H9 (cell line): ENCODE results near the gene ANKRD11. TPM values are rescaled to one million over a fixed set of nuclear protein-coding genes. Genes with fewer than 3 reads are reported as not detected.

Experiments
- DNase-seq: peaks from one replicate; pipeline ENCODE4 v3.0.0-alpha.2; 2017
- H2AFZ ChIP-seq: one replicate; pipeline ENCODE4 v1.6.1; 2013; ENCODE audit warnings: mild to moderate bottlenecking, low read length, control low read depth, moderate library complexity
- H2AK5ac ChIP-seq: 2 replicates; pipeline ENCODE4 v1.6.1; 2013; ENCODE audit warnings: low read length, control low read depth, mixed read lengths; ENCODE audit not compliant: insufficient read length
- H2BK120ac ChIP-seq: one replicate; pipeline ENCODE4 v1.6.1; 2013; ENCODE audit warnings: low read depth, mild to moderate bottlenecking, low read length, control low read depth, inconsistent platforms; ENCODE audit not compliant: poor library complexity, severe bottlenecking
- H2BK12ac ChIP-seq: 2 replicates; pipeline ENCODE4 v1.6.1; 2013; ENCODE audit warnings: low read length, control low read depth, mixed read lengths, low read depth; ENCODE audit not compliant: insufficient read length
- H2BK15ac ChIP-seq: 2 replicates; pipeline ENCODE4 v1.6.1; 2013; ENCODE audit warnings: low read depth, low read length, control low read depth
- H2BK20ac ChIP-seq: one replicate; pipeline ENCODE4 v1.6.1; 2013; ENCODE audit warnings: low read depth, mild to moderate bottlenecking, low read length, control low read depth, inconsistent platforms; ENCODE audit not compliant: poor library complexity, severe bottlenecking
- H2BK5ac ChIP-seq: 2 replicates; pipeline ENCODE4 v1.6.1; 2013; ENCODE audit warnings: low read length, control low read depth, mixed read lengths; ENCODE audit not compliant: insufficient read length
- H3K14ac ChIP-seq: 2 replicates; pipeline ENCODE4 v1.6.1; 2013; ENCODE audit warnings: low read length, control low read depth; ENCODE audit not compliant: insufficient read depth
- H3K18ac ChIP-seq: 2 replicates; pipeline ENCODE4 v1.6.1; 2013; ENCODE audit warnings: low read depth, mild to moderate bottlenecking, mixed read lengths, low read length, control low read depth; ENCODE audit not compliant: insufficient read length
- H3K23ac ChIP-seq: 2 replicates; pipeline ENCODE4 v1.6.1; 2013; ENCODE audit warnings: low read length, control low read depth, mixed read lengths, low read depth; ENCODE audit not compliant: insufficient read length
- H3K23me2 ChIP-seq: 2 replicates; pipeline ENCODE4 v1.6.1; 2013; ENCODE audit warnings: low read depth, mild to moderate bottlenecking, mixed read lengths, low read length, control low read depth; ENCODE audit not compliant: insufficient read length, poor library complexity, severe bottlenecking
- H3K27ac ChIP-seq: 2 replicates; pipeline ENCODE4 v1.5.1; 2013; ENCODE audit warnings: low read length, control low read depth, mixed read lengths, low read depth; ENCODE audit not compliant: insufficient read length
- H3K27me3 ChIP-seq: 2 replicates; pipeline ENCODE4 v1.6.1; 2013; ENCODE audit warnings: low read length, control low read depth, inconsistent platforms; ENCODE audit not compliant: insufficient read depth
- H3K4ac ChIP-seq: 2 replicates; pipeline ENCODE4 v1.6.1; 2013; ENCODE audit warnings: low read depth, mild to moderate bottlenecking, control low read depth, inconsistent platforms, low read length, moderate library complexity
- H3K4me1 ChIP-seq: 2 replicates; pipeline ENCODE4 v1.6.1; 2013; ENCODE audit warnings: low read length, control low read depth, inconsistent platforms; ENCODE audit not compliant: insufficient read depth
- H3K4me2 ChIP-seq: 2 replicates; pipeline ENCODE4 v1.6.1; 2013; ENCODE audit warnings: low read length, control low read depth, mixed read lengths; ENCODE audit not compliant: insufficient read length, insufficient read depth
- H3K56ac ChIP-seq: 2 replicates; pipeline ENCODE4 v1.6.1; 2013; ENCODE audit warnings: low read depth, mild to moderate bottlenecking, mixed read lengths, low read length, control low read depth; ENCODE audit not compliant: insufficient read length
- H3K79me1 ChIP-seq: 2 replicates; pipeline ENCODE4 v1.6.1; 2013; ENCODE audit warnings: low read depth, mild to moderate bottlenecking, moderate library complexity, low read length, control low read depth, inconsistent platforms; ENCODE audit not compliant: insufficient read depth, poor library complexity, severe bottlenecking
- H3K79me2 ChIP-seq: 2 replicates; pipeline ENCODE4 v1.6.1; 2013; ENCODE audit warnings: low read length, control low read depth, inconsistent platforms; ENCODE audit not compliant: insufficient read depth
- H3K9ac ChIP-seq: 2 replicates; pipeline ENCODE4 v1.6.1; 2013; ENCODE audit warnings: low read length, control low read depth, mixed read lengths; ENCODE audit not compliant: insufficient read length; ENCODE audit errors: extremely low read depth
- H3K9me3 ChIP-seq: one replicate; pipeline ENCODE4 v1.6.1; 2013; ENCODE audit warnings: low read depth, low read length, inconsistent platforms; ENCODE audit not compliant: control insufficient read depth
- H3T11ph ChIP-seq: one replicate; pipeline ENCODE4 v1.6.1; 2013; ENCODE audit warnings: mild to moderate bottlenecking, low read length, control low read depth, inconsistent platforms
- H4K20me1 ChIP-seq: one replicate; pipeline ENCODE4 v1.6.1; 2013; ENCODE audit not compliant: control insufficient read depth, insufficient read length, insufficient read depth
- H4K5ac ChIP-seq: 2 replicates; pipeline ENCODE4 v1.6.1; 2013; ENCODE audit warnings: low read depth, mild to moderate bottlenecking, mixed read lengths, low read length, control low read depth; ENCODE audit not compliant: insufficient read length
- H4K8ac ChIP-seq: replicated peaks from 2 replicates; pipeline ENCODE4 v1.6.1; 2013; ENCODE audit warnings: low read length, control low read depth, mixed read lengths, low read depth; ENCODE audit not compliant: insufficient read length
- H4K91ac ChIP-seq: 2 replicates; pipeline ENCODE4 v1.6.1; 2013; ENCODE audit warnings: low read depth, mild to moderate bottlenecking, moderate library complexity, mixed read lengths, low read length, control low read depth; ENCODE audit not compliant: insufficient read length
- H3K27ac Mint-ChIP-seq, 3 experiments: 2 replicates in 2 of 3; 3 replicates in 1 of 3; pipeline ENCODE4 v1.8.0; 2020 to 2021; ENCODE audit warnings: mixed read lengths in 3 of 3, mild to moderate bottlenecking in 1 of 3, moderate library complexity in 1 of 3
- H3K27me3 Mint-ChIP-seq: 2 replicates; pipeline ENCODE4 v1.8.0; 2021; ENCODE audit warnings: low read depth, mild to moderate bottlenecking, moderate library complexity, mixed read lengths
- H3K36me3 Mint-ChIP-seq, 3 experiments: 2 replicates in 2 of 3; 3 replicates in 1 of 3; pipeline ENCODE4 v1.8.0; 2020 to 2021; ENCODE audit warnings: low read depth in 3 of 3, mixed read lengths in 3 of 3; ENCODE audit not compliant: insufficient read depth in 1 of 3
- H3K4me1 Mint-ChIP-seq, 2 experiments: 2 replicates each; pipeline ENCODE4 v1.8.0; 2020; ENCODE audit warnings: mixed read lengths in 2 of 2
- H3K4me3 Mint-ChIP-seq, 2 experiments: 2 replicates in 1 of 2; 3 replicates in 1 of 2; pipeline ENCODE4 v1.8.0; 2020 to 2021; ENCODE audit warnings: mild to moderate bottlenecking in 2 of 2, mixed read lengths in 2 of 2, moderate library complexity in 1 of 2
- H3K9me3 Mint-ChIP-seq, 2 experiments: 2 replicates in 1 of 2; 3 replicates in 1 of 2; pipeline ENCODE4 v1.8.0; 2020; ENCODE audit warnings: mild to moderate bottlenecking in 2 of 2, mixed read lengths in 2 of 2, moderate library complexity in 1 of 2
- WGBS: extraction: QIAGEN DNeasy Blood & Tissue Kit; methylation state at CpG from one replicate; pipeline ENCODE4 v1.1.7; 2013; ENCODE audit warnings: missing lambda C conversion rate, low lambda C conversion rate, mixed read lengths; ENCODE audit not compliant: insufficient read length; ENCODE audit errors: extremely low coverage; 5-methylcytosine and 5-hydroxymethylcytosine counted together
- total RNA-seq: library from RNA; stranded (reverse); gene quantifications from 2 replicates; pipeline ENCODE4 v1.2.1, GENCODE V29; 2021
- TF ChIP-seq, protein P1 (sequence below): fragments of 200-600 bp; sonication (generic); conservative IDR thresholded peaks from 3 replicates; pipeline ENCODE4 v1.8.0; 2021; ENCODE audit warnings: antibody characterized with exemption, mild to moderate bottlenecking

Gene ANKRD11
- total RNA-seq, 1 experiment from 2014 or later = 181 TPM

DNA sequence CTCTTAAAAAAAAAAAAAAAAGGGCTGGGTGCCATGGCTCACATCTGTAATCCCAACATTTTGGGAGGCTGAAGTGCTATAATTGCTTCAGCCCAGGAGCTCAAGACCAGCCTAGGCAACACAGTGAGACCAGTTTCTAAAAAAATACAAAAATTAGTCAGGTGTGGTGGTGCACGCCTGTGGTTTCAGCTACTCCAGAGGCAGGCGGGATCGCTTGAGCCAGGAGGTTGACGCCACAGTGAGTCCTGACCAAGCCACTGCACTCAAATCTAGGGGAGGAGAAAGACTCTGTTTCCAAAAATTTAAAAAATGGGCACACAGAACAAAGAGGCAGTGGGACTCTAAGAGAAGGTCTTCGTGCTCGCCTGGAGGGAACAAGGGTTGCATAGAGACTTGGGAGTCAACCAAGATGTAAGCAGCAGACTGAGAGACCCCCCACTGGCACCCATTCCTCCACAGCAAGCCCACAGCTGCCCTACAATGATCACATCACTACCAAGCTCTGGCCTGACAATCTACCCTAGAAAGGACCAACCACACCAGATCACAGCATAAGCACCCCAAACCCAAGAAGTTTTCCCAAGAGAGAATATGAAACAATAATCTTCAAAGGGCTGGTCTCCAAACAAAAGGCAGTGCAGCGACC is 121.6 kb downstream of the ANKRD11 start:
- Histone ChIP-seq H3K9ac (no peak overlapping the region), H3K4me2 (no peak overlapping the region), H2AK5ac (no peak overlapping the region), H2AFZ (no peak overlapping the region), H2BK20ac (no peak overlapping the region), H2BK120ac (no peak overlapping the region), H3K18ac (no peak overlapping the region), H3K56ac (no peak overlapping the region), H3K27ac (no peak overlapping the region), H2BK5ac (no peak overlapping the region), H3T11ph (no peak overlapping the region), H3K27me3 (no peaks in the 10 kb centered on the region), H3K23me2 (no peaks in the 10 kb centered on the region), H4K8ac (no peak overlapping the region), H3K79me1 (peaks cover 10% of the 10 kb centered on the region), H3K9me3 (no peaks in the 10 kb centered on the region), H4K20me1 (peaks cover 4% of the 10 kb centered on the region), H4K91ac (no peak overlapping the region), H2BK15ac (no peak overlapping the region), H3K79me2 (peaks cover 94% of the 10 kb centered on the region; the same call in 1 of the 2 replicates), H4K5ac (no peak overlapping the region), H3K14ac (no peak overlapping the region), H3K23ac (no peak overlapping the region), H3K4me1 (peaks cover 1% of the 10 kb centered on the region; the same call in 1 of the 2 replicates), H3K4ac (no peak overlapping the region), H2BK12ac (no peak overlapping the region)
- TF ChIP-seq, protein P1, sequence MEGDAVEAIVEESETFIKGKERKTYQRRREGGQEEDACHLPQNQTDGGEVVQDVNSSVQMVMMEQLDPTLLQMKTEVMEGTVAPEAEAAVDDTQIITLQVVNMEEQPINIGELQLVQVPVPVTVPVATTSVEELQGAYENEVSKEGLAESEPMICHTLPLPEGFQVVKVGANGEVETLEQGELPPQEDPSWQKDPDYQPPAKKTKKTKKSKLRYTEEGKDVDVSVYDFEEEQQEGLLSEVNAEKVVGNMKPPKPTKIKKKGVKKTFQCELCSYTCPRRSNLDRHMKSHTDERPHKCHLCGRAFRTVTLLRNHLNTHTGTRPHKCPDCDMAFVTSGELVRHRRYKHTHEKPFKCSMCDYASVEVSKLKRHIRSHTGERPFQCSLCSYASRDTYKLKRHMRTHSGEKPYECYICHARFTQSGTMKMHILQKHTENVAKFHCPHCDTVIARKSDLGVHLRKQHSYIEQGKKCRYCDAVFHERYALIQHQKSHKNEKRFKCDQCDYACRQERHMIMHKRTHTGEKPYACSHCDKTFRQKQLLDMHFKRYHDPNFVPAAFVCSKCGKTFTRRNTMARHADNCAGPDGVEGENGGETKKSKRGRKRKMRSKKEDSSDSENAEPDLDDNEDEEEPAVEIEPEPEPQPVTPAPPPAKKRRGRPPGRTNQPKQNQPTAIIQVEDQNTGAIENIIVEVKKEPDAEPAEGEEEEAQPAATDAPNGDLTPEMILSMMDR = no peak
- peak overlapping the region in 2 of 3 experiments; percentile 1 to 10; a peak in 3 of 7 replicates for H3K27ac Mint-ChIP-seq
- no peak overlapping the region for H3K4me3 Mint-ChIP-seq
- H3K4me1 Mint-ChIP-seq = peaks cover 62 to 68% of the 10 kb centered on the region in 2 experiments
- no peaks in the 10 kb centered on the region for H3K27me3 Mint-ChIP-seq
- DNase-seq = no peak
- no CpG with 5 or more reads among the region's 7 CpGs for WGBS
- peaks cover 4 to 8% (median 5%) of the 10 kb centered on the region in 3 experiments; a peak in 4 of 7 replicates for H3K36me3 Mint-ChIP-seq
- H3K9me3 Mint-ChIP-seq = no peaks in the 10 kb centered on the region
